ENCODE data around the gene GATA6.
A peak's percentile ranks its signal among the peaks of the same experiment; 100 is the strongest.

Gene GATA6

GRCh38 chr18:22207021-22207758 is 37.8 kb downstream of the GATA6 start:
- Histone ChIP-seq H3K27ac (ENCODE audit: poor library complexity, severe bottlenecking) (no peak overlapping the region), H3K9me3 (ENCODE audit: severe bottlenecking) (no peaks in the 10 kb centered on the region), H3K4me1 (ENCODE audit: insufficient read depth, poor library complexity, severe bottlenecking) (no peaks in the 10 kb centered on the region), H3K36me3 (ENCODE audit: low read depth) (peaks cover 6% of the 10 kb centered on the region; the same call in 1 of the 2 replicates), H3K4me3 (ENCODE audit: severe bottlenecking) (no peak overlapping the region), H3K27me3 (ENCODE audit: insufficient read depth, poor library complexity, severe bottlenecking) (no peaks in the 10 kb centered on the region)
- no peak for TF ChIP-seq CTCF (IDR thresholded peaks at IDR 0.05; ENCODE audit: poor library complexity, severe bottlenecking)
- ATAC-seq (ENCODE audit: low read depth) (no peak), DNase-seq (ENCODE audit: low spot score) (no peak)

DNA sequence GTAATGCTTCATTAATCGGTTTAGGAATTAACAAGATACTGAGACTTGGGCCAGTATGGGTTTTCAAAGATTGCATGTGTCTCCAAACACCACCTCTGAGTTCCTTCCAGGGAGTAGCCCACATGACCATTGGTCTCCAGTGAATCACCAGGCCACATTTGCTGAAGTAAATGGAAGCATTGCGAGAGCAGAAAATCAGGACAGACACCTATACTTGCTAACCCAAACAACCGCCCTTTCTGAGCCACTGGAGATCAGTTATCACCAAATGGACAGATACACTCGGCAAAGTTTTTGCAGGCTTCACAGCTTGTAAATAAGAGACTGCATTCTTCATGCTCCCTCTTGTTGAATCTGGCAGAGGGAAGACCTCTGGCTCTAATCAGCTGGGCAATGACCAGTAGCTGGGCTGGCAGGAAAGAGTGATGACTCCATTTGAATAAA is 40.9 kb downstream of the GATA6 start:
- ATAC-seq (ENCODE audit: low read depth) (no peak), DNase-seq (ENCODE audit: low spot score) (no peak)
- Histone ChIP-seq H3K27ac (ENCODE audit: poor library complexity, severe bottlenecking) (no peak overlapping the region), H3K4me3 (ENCODE audit: severe bottlenecking) (no peak overlapping the region), H3K9me3 (ENCODE audit: severe bottlenecking) (no peaks in the 10 kb centered on the region), H3K27me3 (ENCODE audit: insufficient read depth, poor library complexity, severe bottlenecking) (no peaks in the 10 kb centered on the region), H3K36me3 (ENCODE audit: low read depth) (no peaks in the 10 kb centered on the region), H3K4me1 (ENCODE audit: insufficient read depth, poor library complexity, severe bottlenecking) (peaks cover 23% of the 10 kb centered on the region)
- no peak for TF ChIP-seq CTCF (IDR thresholded peaks at IDR 0.05; ENCODE audit: poor library complexity, severe bottlenecking)

GRCh38 chr18:22211657-22212056 is 42.3 kb downstream of the GATA6 start:
- Histone ChIP-seq H3K4me3 (ENCODE audit: severe bottlenecking) (no peak overlapping the region), H3K36me3 (ENCODE audit: low read depth) (no peaks in the 10 kb centered on the region), H3K9me3 (ENCODE audit: severe bottlenecking) (no peaks in the 10 kb centered on the region), H3K27me3 (ENCODE audit: insufficient read depth, poor library complexity, severe bottlenecking) (no peaks in the 10 kb centered on the region), H3K4me1 (ENCODE audit: insufficient read depth, poor library complexity, severe bottlenecking) (peaks cover 24% of the 10 kb centered on the region), H3K27ac (ENCODE audit: poor library complexity, severe bottlenecking) (no peak overlapping the region)
- ATAC-seq (ENCODE audit: low read depth) = no peak
- TF ChIP-seq CTCF (IDR thresholded peaks at IDR 0.05; ENCODE audit: poor library complexity, severe bottlenecking) = no peak
- DNase-seq (ENCODE audit: low spot score) = no peak

DNA sequence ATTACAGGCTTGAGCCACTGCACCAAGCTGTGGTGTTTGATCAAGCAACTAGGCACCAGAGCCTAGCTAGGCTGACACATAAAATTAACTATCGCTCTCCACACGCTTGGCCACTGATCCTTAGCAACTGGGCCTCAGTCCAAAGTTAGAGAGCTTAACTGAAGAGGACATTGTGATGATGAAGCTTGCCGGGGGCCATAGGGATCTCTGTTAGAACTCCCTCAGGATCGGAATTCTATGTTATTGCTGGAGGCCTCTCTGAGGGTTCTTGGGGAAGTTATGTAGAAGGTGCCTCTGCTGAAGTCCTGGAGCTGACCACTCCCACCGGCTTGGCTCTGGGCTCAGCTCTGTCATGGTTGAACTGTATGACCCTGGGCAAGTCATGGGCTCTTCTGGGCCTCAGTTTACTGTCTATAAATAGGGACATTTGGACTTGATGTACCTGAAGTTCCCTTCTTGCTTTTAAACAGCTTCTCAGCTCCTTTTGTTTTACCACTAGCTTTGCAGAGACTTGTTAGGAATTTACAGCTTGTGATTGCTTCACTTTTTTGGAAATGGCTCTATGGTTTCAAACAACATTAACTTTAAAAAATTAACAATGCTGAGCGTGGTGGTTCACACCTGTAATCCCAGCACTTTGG is 44.1 kb downstream of the GATA6 start:
- Histone ChIP-seq H3K36me3 (ENCODE audit: low read depth) (no peaks in the 10 kb centered on the region), H3K27me3 (ENCODE audit: insufficient read depth, poor library complexity, severe bottlenecking) (no peaks in the 10 kb centered on the region), H3K9me3 (ENCODE audit: severe bottlenecking) (no peaks in the 10 kb centered on the region), H3K4me3 (ENCODE audit: severe bottlenecking) (no peak overlapping the region), H3K27ac (ENCODE audit: poor library complexity, severe bottlenecking) (peak overlapping the region; percentile 61), H3K4me1 (ENCODE audit: insufficient read depth, poor library complexity, severe bottlenecking) (peaks cover 24% of the 10 kb centered on the region)
- peak; percentile 69 for ATAC-seq (ENCODE audit: low read depth)
- no peak for TF ChIP-seq CTCF (IDR thresholded peaks at IDR 0.05; ENCODE audit: poor library complexity, severe bottlenecking)
- peak; percentile 71 for DNase-seq (ENCODE audit: low spot score)

Measured in RWPE2 (cell line).